Mesenchymal stem cell (in vitro differentiated cells and primary cell): ENCODE results near the gene TTC7B.

Experiments
- DNase-seq: peaks from one replicate; pipeline ENCODE4 v3.0.0-alpha.2; 2013
- H2AFZ ChIP-seq: one replicate; pipeline ENCODE4 v1.6.1; 2013; ENCODE audit warnings: low read depth, mild to moderate bottlenecking, control low read depth, inconsistent platforms, low read length, moderate library complexity
- H2AK5ac ChIP-seq: 2 replicates; pipeline ENCODE4 v1.6.1; 2013; ENCODE audit warnings: low read length, moderate library complexity, mild to moderate bottlenecking, inconsistent platforms; ENCODE audit not compliant: severe bottlenecking
- H2BK120ac ChIP-seq: one replicate; pipeline ENCODE4 v1.6.1; 2013; ENCODE audit warnings: low read depth, mild to moderate bottlenecking, inconsistent platforms, low read length, moderate library complexity
- H2BK12ac ChIP-seq, 2 experiments: one replicate each; pipeline ENCODE4 v1.6.1; 2013; ENCODE audit warnings: inconsistent platforms in 2 of 2, low read length in 2 of 2, mild to moderate bottlenecking in 2 of 2, moderate library complexity in 2 of 2, control low read depth in 1 of 2
- H2BK15ac ChIP-seq: one replicate; pipeline ENCODE4 v1.6.1; 2013; ENCODE audit warnings: mild to moderate bottlenecking, low read depth, inconsistent platforms; ENCODE audit not compliant: poor library complexity, severe bottlenecking
- H2BK5ac ChIP-seq: 2 replicates; pipeline ENCODE4 v1.6.1; 2013; ENCODE audit warnings: low read depth, mild to moderate bottlenecking, low read length, control low read depth, inconsistent platforms; ENCODE audit not compliant: poor library complexity, severe bottlenecking
- H3K14ac ChIP-seq, 2 experiments: one replicate each; pipeline ENCODE4 v1.6.1; 2013; ENCODE audit warnings: inconsistent platforms in 2 of 2, low read length in 2 of 2, control low read depth in 1 of 2, mild to moderate bottlenecking in 1 of 2, moderate library complexity in 1 of 2
- H3K18ac ChIP-seq, 2 experiments: one replicate each; pipeline ENCODE4 v1.6.1; 2013; ENCODE audit warnings: inconsistent platforms in 2 of 2, low read length in 2 of 2, control low read depth in 1 of 2, low read depth in 1 of 2, mild to moderate bottlenecking in 1 of 2
- H3K23ac ChIP-seq, 2 experiments: one replicate each; pipeline ENCODE4 v1.6.1; 2013; ENCODE audit warnings: inconsistent platforms in 2 of 2, low read length in 2 of 2, mild to moderate bottlenecking in 2 of 2, moderate library complexity in 2 of 2, control low read depth in 1 of 2
- H3K27ac ChIP-seq: 2 replicates; pipeline ENCODE4 v1.5.1; 2013; ENCODE audit warnings: mild to moderate bottlenecking, moderate library complexity, low read length, control low read depth, inconsistent platforms; ENCODE audit not compliant: poor library complexity, severe bottlenecking
- H3K27me3 ChIP-seq, 2 experiments: 2 replicates each; pipeline versions ENCODE4 v1.6.1 to v1.7.0; 2013; ENCODE audit warnings: low read length in 2 of 2, mild to moderate bottlenecking in 2 of 2, moderate library complexity in 2 of 2, control low read depth in 1 of 2, inconsistent platforms in 1 of 2; ENCODE audit not compliant: control insufficient read depth in 1 of 2, insufficient read depth in 1 of 2
- H3K36me3 ChIP-seq, 2 experiments: 2 replicates each; pipeline versions ENCODE4 v1.6.1 to v1.7.0; 2013; ENCODE audit warnings: low read length in 2 of 2, control low read depth in 1 of 2, inconsistent platforms in 1 of 2, low read depth in 1 of 2, mild to moderate bottlenecking in 1 of 2; ENCODE audit not compliant: insufficient read depth in 2 of 2, control insufficient read depth in 1 of 2
- H3K4ac ChIP-seq, 2 experiments: one replicate each; pipeline ENCODE4 v1.6.1; 2013; ENCODE audit warnings: inconsistent platforms in 2 of 2, low read length in 2 of 2, mild to moderate bottlenecking in 2 of 2, moderate library complexity in 2 of 2, control low read depth in 1 of 2, low read depth in 1 of 2
- H3K4me1 ChIP-seq: 2 replicates; pipeline ENCODE4 v1.6.1; 2013; ENCODE audit warnings: low read depth, low read length, control low read depth; ENCODE audit not compliant: control insufficient read depth, insufficient read depth
- H3K4me2 ChIP-seq: 2 replicates; pipeline ENCODE4 v1.6.1; 2013; ENCODE audit warnings: low read length, mild to moderate bottlenecking, inconsistent platforms; ENCODE audit not compliant: poor library complexity, severe bottlenecking
- H3K4me3 ChIP-seq, 2 experiments: 2 replicates each; pipeline versions ENCODE4 v1.5.1 to v1.7.0; 2013; ENCODE audit warnings: low read length in 2 of 2, mild to moderate bottlenecking in 2 of 2, control low read depth in 1 of 2, low read depth in 1 of 2; ENCODE audit not compliant: insufficient read depth in 1 of 2
- H3K79me1 ChIP-seq: replicated peaks from 2 replicates; pipeline ENCODE4 v1.6.1; 2013; ENCODE audit warnings: mild to moderate bottlenecking, control low read depth, low read length, inconsistent platforms; ENCODE audit not compliant: poor library complexity, severe bottlenecking
- H3K9ac ChIP-seq: 2 replicates; pipeline ENCODE4 v1.7.0; 2013; ENCODE audit warnings: mild to moderate bottlenecking, low read length, moderate library complexity
- H3K9me3 ChIP-seq: 2 replicates; pipeline ENCODE4 v1.7.0; 2013; ENCODE audit warnings: mild to moderate bottlenecking, low read length; ENCODE audit not compliant: control insufficient read depth
- H4K8ac ChIP-seq: one replicate; pipeline ENCODE4 v1.6.1; 2013; ENCODE audit warnings: inconsistent platforms, mild to moderate bottlenecking, low read length, moderate library complexity
- H4K91ac ChIP-seq: one replicate; pipeline ENCODE4 v1.6.1; 2013; ENCODE audit warnings: mild to moderate bottlenecking, low read length, inconsistent platforms
- WGBS: methylation state at CpG from one replicate; pipeline ENCODE4 v1.1.7; 2013; ENCODE audit warnings: mixed read lengths; 5-methylcytosine and 5-hydroxymethylcytosine counted together

Gene TTC7B

GRCh38 chr14:90818715-90819114 lies 2.5 kb upstream of the TTC7B start:
- no peaks in the 10 kb centered on the region for H3K36me3 ChIP-seq
- no peak overlapping the region for H2AFZ ChIP-seq
- no peak overlapping the region for H3K4me3 ChIP-seq
- H2BK5ac ChIP-seq = no peak overlapping the region
- H3K4ac ChIP-seq = no peak overlapping the region
- no peak overlapping the region for H3K9ac ChIP-seq
- no peak overlapping the region for H3K18ac ChIP-seq
- H2BK12ac ChIP-seq = no peak overlapping the region
- H3K9me3 ChIP-seq = peaks cover 2% of the 10 kb centered on the region
- no peak overlapping the region for H4K91ac ChIP-seq
- H3K27me3 ChIP-seq = peaks cover 3 to 20% of the 10 kb centered on the region in 2 experiments
- WGBS = 90% methylated on average over 3 of the region's 3 CpGs
- H4K8ac ChIP-seq = no peak overlapping the region
- H3K23ac ChIP-seq = no peak overlapping the region
- H3K4me2 ChIP-seq = no peak overlapping the region
- H3K79me1 ChIP-seq = peaks cover 12% of the 10 kb centered on the region
- H3K4me1 ChIP-seq = peaks cover 19% of the 10 kb centered on the region
- no peak overlapping the region for H2BK120ac ChIP-seq
- H3K14ac ChIP-seq = no peak overlapping the region
- H3K27ac ChIP-seq = no peak overlapping the region
- H2BK15ac ChIP-seq = no peak overlapping the region
- no peak overlapping the region for H2AK5ac ChIP-seq
- DNase-seq = no peak

- Histone ChIP-seq H3K4me2 (no peak overlapping the region), H3K4ac (peak overlapping the region; percentile 6 to 72), H3K14ac (peak overlapping the region in 1 of 2 experiments; percentile 12), H4K8ac (peak overlapping the region; percentile 69), H2BK12ac (peak overlapping the region in 1 of 2 experiments; percentile 64), H2AK5ac (peak overlapping the region; percentile 26), H3K23ac (no peak overlapping the region), H2AFZ (no peak overlapping the region), H3K18ac (peak overlapping the region in 1 of 2 experiments; percentile 29), H3K79me1 (peaks cover 25% of the 10 kb centered on the region), H3K4me1 (peaks cover 19% of the 10 kb centered on the region), H2BK15ac (peak overlapping the region; percentile 61), H3K9me3 (no peaks in the 10 kb centered on the region), H3K27me3 (peaks cover 3 to 20% of the 10 kb centered on the region in 2 experiments), H3K27ac (no peak overlapping the region), H4K91ac (peak overlapping the region; percentile 85), H2BK5ac (no peak overlapping the region), H3K36me3 (peaks cover 0 to 4% of the 10 kb centered on the region in 2 experiments), H3K4me3 (no peak overlapping the region), H3K9ac (peak overlapping the region; percentile 45), H2BK120ac (peak overlapping the region; percentile 36)
- no peak for DNase-seq
- 52% methylated on average over 14 of the region's 16 CpGs for WGBS
Measured at GRCh38 chr14:90816681-90817436, 629 bp upstream of the TTC7B start.

GRCh38 chr14:90815572-90815821 lies 733 bp downstream of the TTC7B start:
- Histone ChIP-seq H3K18ac (peak overlapping the region in 1 of 2 experiments; percentile 86), H4K91ac (no peak overlapping the region), H3K4me3 (peak overlapping the region; percentile 83 to 95), H3K79me1 (peaks cover 34% of the 10 kb centered on the region), H2BK15ac (no peak overlapping the region), H3K4me1 (peaks cover 18% of the 10 kb centered on the region), H3K36me3 (peaks cover 0 to 4% of the 10 kb centered on the region in 2 experiments), H2BK120ac (peak overlapping the region; percentile 92), H2AK5ac (no peak overlapping the region), H2AFZ (no peak overlapping the region), H3K4me2 (peak overlapping the region; percentile 75), H3K9ac (peak overlapping the region; percentile 93), H3K23ac (no peak overlapping the region), H2BK12ac (no peak overlapping the region), H3K27ac (no peak overlapping the region), H3K4ac (peak overlapping the region in 1 of 2 experiments; percentile 73), H3K9me3 (no peaks in the 10 kb centered on the region), H4K8ac (peak overlapping the region; percentile 52), H3K27me3 (peaks cover 3 to 20% of the 10 kb centered on the region in 2 experiments), H2BK5ac (no peak overlapping the region), H3K14ac (no peak overlapping the region)
- 27% methylated on average over 5 of the region's 5 CpGs for WGBS
- no peak for DNase-seq

GRCh38 chr14:90814806-90815571 lies 1.2 kb downstream of the TTC7B start:
- H3K4me2 ChIP-seq = peak overlapping the region; percentile 75
- no peak overlapping the region for H2BK5ac ChIP-seq
- H3K9ac ChIP-seq = peak overlapping the region; percentile 93
- no peak overlapping the region for H2BK15ac ChIP-seq
- H3K4me1 ChIP-seq = peaks cover 20% of the 10 kb centered on the region
- H3K9me3 ChIP-seq = no peaks in the 10 kb centered on the region
- no peak overlapping the region for H3K14ac ChIP-seq
- peak overlapping the region in 1 of 2 experiments; percentile 73 for H3K4ac ChIP-seq
- peak overlapping the region; percentile 14 for H4K8ac ChIP-seq
- DNase-seq = no peak
- peak overlapping the region; percentile 19 for H2BK120ac ChIP-seq
- no peak overlapping the region for H3K23ac ChIP-seq
- no peak overlapping the region for H2AFZ ChIP-seq
- WGBS = 80% methylated on average over 10 of the region's 13 CpGs
- no peak overlapping the region for H2AK5ac ChIP-seq
- H3K18ac ChIP-seq = no peak overlapping the region
- peak overlapping the region; percentile 83 to 95 for H3K4me3 ChIP-seq
- peaks cover 3 to 20% of the 10 kb centered on the region in 2 experiments for H3K27me3 ChIP-seq
- no peak overlapping the region for H2BK12ac ChIP-seq
- H3K36me3 ChIP-seq = peaks cover 0 to 4% of the 10 kb centered on the region in 2 experiments
- H3K79me1 ChIP-seq = peaks cover 34% of the 10 kb centered on the region
- no peak overlapping the region for H4K91ac ChIP-seq
- H3K27ac ChIP-seq = no peak overlapping the region
